ENCODE results near the gene PDPK1. TPM values are rescaled to one million over a fixed set of nuclear protein-coding genes. Genes with fewer than 3 reads are reported as not detected.
"Not testable (repeated sequence)": the region's sequence is repeated elsewhere in the genome, so short reads cannot be mapped to it uniquely, and the experiment has no call there.

The PDPK1 gene
- total RNA-seq, 4 donors from 2014 or later, result 30.8 to 43.1 (median 36.5) TPM

DNA sequence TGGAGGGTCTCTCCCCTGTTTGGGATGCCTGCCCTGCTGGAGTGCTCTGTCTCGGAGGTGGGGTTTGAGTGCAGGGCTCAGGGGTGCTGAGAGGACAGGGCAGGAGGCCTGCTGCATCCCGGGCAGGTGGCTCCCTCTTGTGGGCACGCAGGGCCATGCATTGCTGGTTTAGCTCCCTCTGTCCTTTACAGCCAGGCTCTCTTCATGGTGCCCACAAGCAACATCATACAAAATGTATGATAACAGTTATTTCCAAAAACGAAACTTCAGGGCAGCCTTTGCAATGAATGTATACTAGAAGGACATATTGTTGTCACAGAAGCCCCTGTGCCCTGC lies 22.9 kb downstream of the PDPK1 start:
- H3K27me3 ChIP-seq, H3K4me3 ChIP-seq, H3K36me3 ChIP-seq, H3K4me1 ChIP-seq, H3K27ac ChIP-seq, H3K9me3 ChIP-seq: not testable (repeated sequence)
- peak; percentile 79 for ATAC-seq
- TF ChIP-seq, protein P1, sequence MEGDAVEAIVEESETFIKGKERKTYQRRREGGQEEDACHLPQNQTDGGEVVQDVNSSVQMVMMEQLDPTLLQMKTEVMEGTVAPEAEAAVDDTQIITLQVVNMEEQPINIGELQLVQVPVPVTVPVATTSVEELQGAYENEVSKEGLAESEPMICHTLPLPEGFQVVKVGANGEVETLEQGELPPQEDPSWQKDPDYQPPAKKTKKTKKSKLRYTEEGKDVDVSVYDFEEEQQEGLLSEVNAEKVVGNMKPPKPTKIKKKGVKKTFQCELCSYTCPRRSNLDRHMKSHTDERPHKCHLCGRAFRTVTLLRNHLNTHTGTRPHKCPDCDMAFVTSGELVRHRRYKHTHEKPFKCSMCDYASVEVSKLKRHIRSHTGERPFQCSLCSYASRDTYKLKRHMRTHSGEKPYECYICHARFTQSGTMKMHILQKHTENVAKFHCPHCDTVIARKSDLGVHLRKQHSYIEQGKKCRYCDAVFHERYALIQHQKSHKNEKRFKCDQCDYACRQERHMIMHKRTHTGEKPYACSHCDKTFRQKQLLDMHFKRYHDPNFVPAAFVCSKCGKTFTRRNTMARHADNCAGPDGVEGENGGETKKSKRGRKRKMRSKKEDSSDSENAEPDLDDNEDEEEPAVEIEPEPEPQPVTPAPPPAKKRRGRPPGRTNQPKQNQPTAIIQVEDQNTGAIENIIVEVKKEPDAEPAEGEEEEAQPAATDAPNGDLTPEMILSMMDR (IDR thresholded peaks at IDR 0.05), result peak in 2 of 4 experiments; percentile 11 to 46
- no CpG with 5 or more reads among the region's 4 CpGs for WGBS, 2 donors (ENCODE audit: low coverage in 1 of 2)

DNA sequence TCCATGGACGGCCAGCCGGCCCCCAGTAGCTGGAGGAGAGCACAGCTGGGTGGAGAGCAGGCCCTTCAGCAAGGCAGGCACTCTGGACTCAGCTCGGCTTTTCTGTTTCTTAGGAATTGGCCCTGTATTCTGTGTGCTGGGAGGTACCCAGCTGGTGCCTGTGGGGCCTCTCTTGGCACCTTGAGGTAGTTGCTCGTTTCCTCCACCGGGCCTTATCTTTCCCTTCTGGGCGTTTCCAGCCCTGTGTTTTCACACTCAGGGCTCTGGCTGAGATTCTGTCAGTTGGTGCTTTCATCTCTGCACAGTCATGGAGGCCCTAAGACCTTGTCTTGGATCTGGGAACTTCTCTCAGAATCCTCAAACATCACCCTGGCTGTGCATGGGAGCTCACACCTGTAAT lies 29.7 kb downstream of the PDPK1 start:
- H3K4me1 ChIP-seq, H3K9me3 ChIP-seq, H3K4me3 ChIP-seq, H3K27me3 ChIP-seq, H3K36me3 ChIP-seq, H3K27ac ChIP-seq, ATAC-seq: not testable (repeated sequence)
- WGBS, 2 donors (ENCODE audit: low coverage in 1 of 2), result no CpG with 5 or more reads among the region's 6 CpGs

DNA sequence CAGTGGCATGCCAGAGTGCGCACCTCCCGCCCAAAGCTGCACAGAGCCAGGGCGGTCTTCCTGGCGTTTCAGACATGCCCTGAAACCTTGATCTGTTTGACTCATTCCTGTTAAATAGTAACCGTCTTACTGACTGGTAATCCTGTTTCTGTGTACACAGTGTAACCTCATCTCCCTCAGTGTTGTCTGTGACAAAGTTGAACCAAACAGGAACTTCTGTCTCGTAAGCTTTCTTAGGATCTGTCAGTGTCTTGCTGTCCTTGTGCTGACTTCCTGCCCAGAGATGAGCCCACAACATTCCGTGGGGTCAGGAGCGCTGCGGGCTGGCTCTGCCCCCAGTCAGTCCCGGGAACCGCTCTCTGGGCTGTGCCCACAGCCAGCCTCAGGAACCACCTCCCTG lies 30.8 kb downstream of the PDPK1 start:
- not testable (repeated sequence) for ATAC-seq, H3K4me1 ChIP-seq
- no CpG with 5 or more reads among the region's 11 CpGs for WGBS, 2 donors (ENCODE audit: low coverage in 1 of 2)

DNA sequence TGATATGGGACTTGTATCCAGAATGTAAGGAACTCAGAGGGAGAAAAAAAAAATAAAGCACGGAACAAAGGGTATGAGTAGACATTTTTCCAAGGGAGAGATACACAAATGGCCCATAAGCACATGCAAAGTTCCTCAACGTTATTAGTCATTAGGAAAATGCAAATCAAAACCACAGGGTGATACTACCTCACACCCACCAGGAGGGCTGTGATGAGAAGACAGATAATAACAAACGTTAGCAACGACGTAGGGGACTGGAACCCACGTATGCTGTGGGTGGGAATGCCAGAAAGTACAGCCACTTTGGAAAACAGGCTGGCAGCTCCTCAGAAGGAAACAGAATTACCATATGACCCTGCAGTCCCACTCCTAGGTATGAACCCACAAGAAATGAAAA lies 34.9 kb downstream of the PDPK1 start:
- not testable (repeated sequence) for H3K4me3 ChIP-seq, ATAC-seq, H3K4me1 ChIP-seq, H3K27me3 ChIP-seq, H3K9me3 ChIP-seq, H3K36me3 ChIP-seq, H3K27ac ChIP-seq
- no CpG with 5 or more reads among the region's 6 CpGs for WGBS, 2 donors (ENCODE audit: low coverage in 1 of 2)

More for the DNA sequence above, 30.8 kb downstream of the PDPK1 start:
- not testable (repeated sequence) for H3K27me3 ChIP-seq, H3K27ac ChIP-seq, H3K4me3 ChIP-seq, H3K36me3 ChIP-seq, H3K9me3 ChIP-seq

DNA sequence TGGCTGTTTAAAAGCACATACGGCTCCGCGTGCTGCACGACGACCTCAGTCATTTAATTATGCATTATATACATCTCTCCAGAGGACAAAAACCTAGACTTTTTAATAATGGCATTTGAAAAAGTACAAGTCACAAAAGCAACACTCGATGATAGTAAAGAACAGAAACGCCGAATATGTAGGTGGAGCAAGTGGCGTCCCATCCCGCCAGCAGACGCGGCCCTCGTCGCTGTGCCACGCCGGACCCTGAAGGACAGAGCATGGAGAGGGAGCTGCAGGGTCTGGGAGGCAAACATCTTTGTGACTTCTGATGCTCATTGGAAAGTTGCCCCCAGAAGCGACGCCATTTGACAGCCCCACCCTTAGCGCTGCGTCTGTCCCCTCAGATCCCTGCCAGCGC lies 38.0 kb downstream of the PDPK1 start:
- not testable (repeated sequence) for H3K9me3 ChIP-seq, H3K4me1 ChIP-seq, H3K27me3 ChIP-seq, H3K27ac ChIP-seq, ATAC-seq, H3K4me3 ChIP-seq, H3K36me3 ChIP-seq
- 87% methylated on average over 3 of the region's 21 CpGs; no CpG with 5 or more reads in 1 of the 2 donors for WGBS, 2 donors (ENCODE audit: low coverage in 1 of 2)

DNA sequence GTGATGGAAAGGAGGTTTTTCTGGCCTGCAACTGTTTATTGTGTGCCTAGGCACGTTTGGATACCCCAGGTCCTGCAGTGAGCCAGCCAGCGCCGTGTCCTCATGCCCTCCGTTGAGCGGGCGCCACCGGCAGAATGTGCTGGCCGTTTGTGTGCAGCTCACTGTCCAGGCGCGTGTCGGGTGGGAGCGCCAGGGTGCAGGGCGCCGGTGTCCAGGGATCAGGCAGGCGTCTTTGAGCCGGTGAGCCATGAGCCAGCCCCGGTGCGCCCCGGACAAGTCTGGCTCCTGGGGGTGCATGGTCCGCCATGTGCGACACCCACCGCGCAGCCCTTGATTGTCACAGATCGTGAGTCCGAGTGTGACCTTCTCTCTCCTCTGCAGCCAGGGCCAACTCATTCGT lies 39.2 kb downstream of the PDPK1 start:
- no CpG with 5 or more reads among the region's 26 CpGs for WGBS, 2 donors (ENCODE audit: low coverage in 1 of 2)
- not testable (repeated sequence) for H3K27ac ChIP-seq, ATAC-seq, H3K4me3 ChIP-seq, H3K27me3 ChIP-seq, H3K9me3 ChIP-seq, H3K36me3 ChIP-seq, H3K4me1 ChIP-seq

DNA sequence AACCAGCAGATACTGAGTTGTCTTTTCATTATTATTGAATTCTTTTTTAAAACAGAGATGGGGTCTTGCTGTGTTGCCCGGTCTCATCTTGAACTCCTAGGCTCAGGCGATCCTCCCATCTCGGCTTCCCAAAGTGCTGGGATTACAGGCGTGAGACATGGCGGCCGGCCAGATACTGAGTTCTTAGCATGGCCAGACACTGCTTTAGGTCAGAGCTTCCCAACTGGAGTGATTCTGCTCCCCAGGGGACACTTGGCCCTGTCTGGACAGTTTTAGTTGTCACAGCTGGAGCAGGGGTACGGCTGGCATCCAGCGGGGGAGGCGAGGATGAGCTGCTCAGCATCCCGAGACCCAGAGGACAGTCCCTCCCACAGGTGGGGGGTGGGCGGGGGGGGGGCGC lies 41.1 kb downstream of the PDPK1 start:
- not testable (repeated sequence) for H3K4me3 ChIP-seq, H3K36me3 ChIP-seq, H3K4me1 ChIP-seq, ATAC-seq, H3K27ac ChIP-seq, H3K27me3 ChIP-seq, H3K9me3 ChIP-seq
- no CpG with 5 or more reads among the region's 12 CpGs for WGBS, 2 donors (ENCODE audit: low coverage in 1 of 2)

DNA sequence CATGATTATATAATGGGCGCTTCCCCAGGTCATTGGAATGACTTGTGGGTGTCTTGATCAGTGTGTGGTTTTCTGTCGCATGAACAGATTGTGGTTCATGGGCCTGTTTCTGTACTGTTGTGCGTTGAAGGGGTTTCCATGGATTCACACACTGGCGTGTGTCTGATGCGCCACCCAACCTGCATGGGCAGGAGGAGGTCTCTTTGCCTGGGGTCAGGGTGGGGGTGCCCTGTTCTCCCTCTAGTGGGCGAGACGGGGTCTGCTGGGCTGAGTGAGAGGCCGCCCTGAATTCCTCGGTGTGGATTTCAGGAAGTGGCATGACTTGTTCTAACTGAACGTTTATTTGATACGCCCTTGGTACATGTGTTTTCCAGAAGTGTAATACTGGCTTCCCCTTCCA lies 42.3 kb downstream of the PDPK1 start:
- ATAC-seq, H3K9me3 ChIP-seq, H3K4me1 ChIP-seq, H3K27ac ChIP-seq, H3K27me3 ChIP-seq, H3K4me3 ChIP-seq: not testable (repeated sequence)
- peaks cover 0 to 15% of the 10 kb centered on the region in 2 donors for H3K36me3 ChIP-seq
- WGBS, 2 donors (ENCODE audit: low coverage in 1 of 2), result no CpG with 5 or more reads among the region's 11 CpGs

DNA sequence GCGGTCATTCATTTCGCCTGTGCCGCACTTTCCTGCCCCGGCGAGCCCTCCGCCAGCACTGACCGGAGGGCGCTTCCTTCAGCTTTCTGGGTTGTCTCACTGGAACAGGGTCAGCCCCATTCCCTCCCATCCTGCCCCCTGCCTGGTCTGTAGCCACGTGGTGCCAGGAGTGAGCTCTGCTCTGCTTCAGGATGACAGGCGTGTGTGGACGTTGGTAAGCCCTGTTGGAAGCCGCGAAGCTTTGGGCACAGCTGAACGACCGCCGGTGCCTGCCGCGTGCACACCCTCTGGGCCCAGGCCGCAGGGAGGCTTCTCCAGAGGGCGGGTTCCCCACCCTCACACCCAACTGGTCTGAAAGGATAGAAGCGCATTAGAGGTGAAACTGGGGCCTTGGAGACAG lies 43.0 kb downstream of the PDPK1 start:
- Histone ChIP-seq H3K36me3 (peaks cover 0 to 21% of the 10 kb centered on the region in 2 donors), H3K4me1 (peaks cover 0 to 13% (median 0%) of the 10 kb centered on the region in 3 donors)
- H3K27me3 ChIP-seq, ATAC-seq, H3K27ac ChIP-seq, H3K9me3 ChIP-seq, H3K4me3 ChIP-seq: not testable (repeated sequence)
- WGBS, 2 donors (ENCODE audit: low coverage in 1 of 2), result no CpG with 5 or more reads among the region's 21 CpGs

Data from gastroesophageal sphincter (tissue), 4 donors.